Gastroesophageal sphincter (tissue), 4 donors: ENCODE results near the gene POMT1. TPM values are rescaled to one million over a fixed set of nuclear protein-coding genes. Genes with fewer than 3 reads are reported as not detected.

Source experiments
- ATAC-seq: fragments of 150-250 bp; one replicate; pipeline ENCODE4 v1.9.1; 2016; ENCODE audit warnings: mild to moderate bottlenecking, moderate library complexity
- H3K27ac ChIP-seq, 4 donors: fragments of 200-600 bp; sonication (generic) in 3 of 4; 1 replicate in 3 of 4; 2 replicates in 1 of 4; pipeline ENCODE4 v1.5.1; 2016 to 2019
- H3K27me3 ChIP-seq: fragments of 200-600 bp; sonication (generic); one replicate; pipeline ENCODE4 v1.5.1; 2019
- H3K36me3 ChIP-seq, 2 donors: fragments of 200-600 bp; sonication (generic); one replicate each; pipeline ENCODE4 v1.5.1; 2019; ENCODE audit warnings: control low read depth in 1 of 2
- H3K4me1 ChIP-seq, 3 donors: fragments of 200-600 bp; sonication (generic); 1 replicate in 2 of 3; 2 replicates in 1 of 3; pipeline ENCODE4 v1.5.1; 2016 to 2019; ENCODE audit warnings: control low read depth in 2 of 3
- H3K4me3 ChIP-seq, 2 donors: fragments of 200-600 bp; sonication (generic); one replicate each; pipeline ENCODE4 v1.5.1; 2019; ENCODE audit warnings: mild to moderate bottlenecking in 1 of 2, moderate library complexity in 1 of 2
- H3K9me3 ChIP-seq, 3 donors: fragments of 200-600 bp; sonication (generic); one replicate each; pipeline ENCODE4 v1.5.1; 2017 to 2019; ENCODE audit warnings: control low read depth in 2 of 3
- CTCF ChIP-seq, 4 experiments: fragments of 200-600 bp in 2 of 4; fragments of 450-650 bp in 2 of 4; sonication (generic) in 1 of 4; IDR thresholded peaks; one replicate each; pipeline ENCODE4 v1.5.1; 2017 to 2019; ENCODE audit warnings: antibody characterized with exemption in 4 of 4, mild to moderate bottlenecking in 2 of 4, moderate library complexity in 2 of 4
- EP300 ChIP-seq: sonication (generic); formaldehyde crosslinking; IDR thresholded peaks from one replicate; pipeline ENCODE4 v1.6.1; 2017; ENCODE audit warnings: antibody characterized with exemption, mild to moderate bottlenecking
- POLR2A ChIP-seq, 2 donors: fragments of 450-650 bp; IDR thresholded peaks; one replicate each; pipeline ENCODE4 v1.6.1; 2017; ENCODE audit warnings: antibody characterized with exemption in 2 of 2, mild to moderate bottlenecking in 2 of 2, moderate library complexity in 1 of 2
- POLR2AphosphoS5 ChIP-seq: sonication (generic); formaldehyde crosslinking; IDR thresholded peaks from one replicate; pipeline ENCODE4 v1.6.1; 2017; ENCODE audit warnings: antibody characterized with exemption
- WGBS, 2 donors: methylation state at CpG; one replicate each; pipeline ENCODE4 v1.1.5; 2018; ENCODE audit warnings: low coverage in 1 of 2; 5-methylcytosine and 5-hydroxymethylcytosine counted together
- total RNA-seq, 4 donors: library from RNA; depleted of rRNA; stranded (reverse); fragments of >200 nt; gene quantifications; one replicate each; pipeline ENCODE4 v1.1.0, GENCODE V29; 2016

POMT1 gene
- total RNA-seq, 4 donors from 2014 or later: 19.9 to 39.7 (median 26.6) TPM

GRCh38 chr9:131517761-131518190 is 15.1 kb downstream of the POMT1 start:
- no peak for ATAC-seq
- Histone ChIP-seq H3K27ac (peak overlapping the region in 2 of 4 donors; percentile 24 to 30), H3K4me1 (peaks cover 0 to 8% (median 0%) of the 10 kb centered on the region in 3 donors), H3K27me3 (no peaks in the 10 kb centered on the region), H3K4me3 (no peak overlapping the region), H3K9me3 (no peaks in the 10 kb centered on the region), H3K36me3 (peaks cover 0 to 100% of the 10 kb centered on the region in 2 donors)
- no peak for TF ChIP-seq POLR2A (IDR thresholded peaks at IDR 0.05)
- no peak for TF ChIP-seq EP300
- TF ChIP-seq CTCF (IDR thresholded peaks at IDR 0.05): no peak
- no peak for TF ChIP-seq POLR2AphosphoS5
- 58 to 91% methylated on average over 6 to 7 of the region's 11 CpGs for WGBS, 2 donors

- Histone ChIP-seq H3K27me3 (no peaks in the 10 kb centered on the region), H3K4me1 (peaks cover 0 to 8% (median 0%) of the 10 kb centered on the region in 3 donors), H3K36me3 (peaks cover 0 to 100% of the 10 kb centered on the region in 2 donors), H3K4me3 (no peak overlapping the region), H3K27ac (peak overlapping the region in 1 of 4 donors; percentile 11), H3K9me3 (no peaks in the 10 kb centered on the region)
- no peak for ATAC-seq
- 87 to 97% methylated on average over 3 to 11 of the region's 20 CpGs for WGBS, 2 donors
- TF ChIP-seq CTCF (IDR thresholded peaks at IDR 0.05) (no peak), EP300 (no peak), POLR2AphosphoS5 (no peak), POLR2A (IDR thresholded peaks at IDR 0.05) (no peak)
These were observed 15.8 kb downstream of the POMT1 start for GRCh38 chr9:131518553-131518952.

- Histone ChIP-seq H3K9me3 (no peaks in the 10 kb centered on the region), H3K36me3 (peaks cover 0 to 100% of the 10 kb centered on the region in 2 donors), H3K4me1 (peaks cover 0 to 8% (median 0%) of the 10 kb centered on the region in 3 donors), H3K4me3 (no peak overlapping the region), H3K27ac (no peak overlapping the region), H3K27me3 (no peaks in the 10 kb centered on the region)
- 80 to 83% methylated on average over 5 to 10 of the region's 16 CpGs for WGBS, 2 donors
- TF ChIP-seq EP300 (no peak), CTCF (IDR thresholded peaks at IDR 0.05) (no peak), POLR2AphosphoS5 (no peak), POLR2A (IDR thresholded peaks at IDR 0.05) (no peak)
- no peak for ATAC-seq
These were observed 17.8 kb downstream of the POMT1 start for GRCh38 chr9:131520503-131520902.

- no peak for TF ChIP-seq CTCF (IDR thresholded peaks at IDR 0.05)
- Histone ChIP-seq H3K36me3 (peaks cover 0 to 100% of the 10 kb centered on the region in 2 donors), H3K4me1 (peaks cover 0 to 8% (median 0%) of the 10 kb centered on the region in 3 donors), H3K9me3 (no peaks in the 10 kb centered on the region), H3K27ac (no peak overlapping the region), H3K27me3 (no peaks in the 10 kb centered on the region), H3K4me3 (no peak overlapping the region)
- WGBS, 2 donors: 50 to 90% methylated on average over 1 to 10 of the region's 10 CpGs
- ATAC-seq: no peak
These were observed 18.5 kb downstream of the POMT1 start for GRCh38 chr9:131521203-131521602.

- H3K4me1 ChIP-seq: peaks cover 0 to 8% (median 0%) of the 10 kb centered on the region in 3 donors
- WGBS, 2 donors: 70 to 90% methylated on average over 2 of the region's 13 CpGs
- H3K27ac ChIP-seq: no peak overlapping the region
- no peaks in the 10 kb centered on the region for H3K9me3 ChIP-seq
- no peak for TF ChIP-seq EP300
- no peak for TF ChIP-seq POLR2A (IDR thresholded peaks at IDR 0.05)
- TF ChIP-seq CTCF (IDR thresholded peaks at IDR 0.05): no peak
- TF ChIP-seq POLR2AphosphoS5: no peak
- no peak for ATAC-seq
- H3K4me3 ChIP-seq: no peak overlapping the region
- H3K27me3 ChIP-seq: no peaks in the 10 kb centered on the region
- peaks cover 0 to 100% of the 10 kb centered on the region in 2 donors for H3K36me3 ChIP-seq
These were observed 19.1 kb downstream of the POMT1 start for GRCh38 chr9:131521822-131522221.
